Bronchial epithelial cell (primary cell): ENCODE measurements around the gene FAM204A. TPM values are rescaled to one million over a fixed set of nuclear protein-coding genes. Genes with fewer than 3 reads are reported as not detected.

ENCODE experiments used
- DNase-seq: peaks from one replicate; pipeline ENCODE4 v3.0.0-alpha.2; 2010; ENCODE audit warnings: low read depth
- FAIRE-seq: peaks from 2 replicates; lab custom pipeline; 2011; peaks lifted over from hg19 to GRCh38; lab: Jason Lieb, UNC
- H3K27me3 ChIP-seq: 2 replicates; pipeline ENCODE4 v1.5.1; 2011; ENCODE audit warnings: low read length; ENCODE audit not compliant: control insufficient read depth, insufficient read depth
- H3K36me3 ChIP-seq: 2 replicates; pipeline ENCODE4 v1.5.1; 2011; ENCODE audit warnings: low read length; ENCODE audit not compliant: control insufficient read depth, insufficient read depth
- H3K4me3 ChIP-seq: 2 replicates; pipeline ENCODE4 v1.5.1; 2011; ENCODE audit warnings: mild to moderate bottlenecking, low read depth, low read length, control low read depth
- CTCF ChIP-seq: IDR thresholded peaks from 2 replicates; pipeline ENCODE4 v1.5.1; 2011; ENCODE audit warnings: mild to moderate bottlenecking, moderate library complexity, low read length, control low read depth, inconsistent platforms; ENCODE audit not compliant: insufficient read depth, severe bottlenecking
- total RNA-seq: library from RNA; depleted of rRNA; stranded (reverse); fragments of >200 nt; gene quantifications from 2 replicates; pipeline ENCODE4 v1.2.1, GENCODE V29; 2014

FAM204A gene
- 51.9 and 62.2 TPM in 2 replicates for total RNA-seq

- Histone ChIP-seq H3K27me3 (no peaks in the 10 kb centered on the region), H3K36me3 (peaks cover 2% of the 10 kb centered on the region), H3K4me3 (peak within 1 kb of the TSS; percentile 77)
- FAIRE-seq = no peak
- no peak for TF ChIP-seq CTCF
- DNase-seq = peak; percentile 90
These were observed at the start of gene FAM204A for GRCh38 chr10:118341791-118342637. Gene FAM204A, minus strand, starts transcription at chr10:118342324. Its CDS starts 5,909 bp downstream, at chr10:118336415.

- no peak for TF ChIP-seq CTCF
- no peaks in the 10 kb centered on the region for H3K36me3 ChIP-seq
- DNase-seq (no peak), FAIRE-seq (no peak)
- H3K4me3 ChIP-seq = no peak overlapping the region
- H3K27me3 ChIP-seq = no peaks in the 10 kb centered on the region
These were observed 41.6 kb upstream of the FAM204A start for GRCh38 chr10:118383699-118384098.

- Histone ChIP-seq H3K36me3 (no peaks in the 10 kb centered on the region), H3K27me3 (no peaks in the 10 kb centered on the region), H3K4me3 (no peak overlapping the region)
- no peak for TF ChIP-seq CTCF
- no peak for DNase-seq
- FAIRE-seq = no peak
These were observed 41.1 kb upstream of the FAM204A start for GRCh38 chr10:118383063-118383689.

GRCh38 chr10:118374404-118374803 lies 32.3 kb upstream of the FAM204A start:
- no peaks in the 10 kb centered on the region for H3K27me3 ChIP-seq
- DNase-seq (peak; percentile 46), FAIRE-seq (no peak)

GRCh38 chr10:118373786-118374185 lies 31.7 kb upstream of the FAM204A start:
- DNase-seq (peak; percentile 67), FAIRE-seq (no peak)
- no peak overlapping the region for H3K4me3 ChIP-seq
- no peak for TF ChIP-seq CTCF
- H3K27me3 ChIP-seq = no peaks in the 10 kb centered on the region
- H3K36me3 ChIP-seq = no peaks in the 10 kb centered on the region

More at GRCh38 chr10:118374404-118374803, 32.3 kb upstream of the FAM204A start:
- Histone ChIP-seq H3K36me3 (no peaks in the 10 kb centered on the region), H3K4me3 (no peak overlapping the region)
- no peak for TF ChIP-seq CTCF
